NK-92 (cell line): ENCODE measurements around the gene DENND1A.
"Not testable (repeated sequence)": the region's sequence is repeated elsewhere in the genome, so short reads cannot be mapped to it uniquely, and the experiment has no call there.

Experiments
- DNase-seq: peaks from one replicate; lab custom pipeline; 2025; ENCODE audit not compliant: unreplicated experiment; lab: John Stamatoyannopoulos, UW

DENND1A gene

DNA sequence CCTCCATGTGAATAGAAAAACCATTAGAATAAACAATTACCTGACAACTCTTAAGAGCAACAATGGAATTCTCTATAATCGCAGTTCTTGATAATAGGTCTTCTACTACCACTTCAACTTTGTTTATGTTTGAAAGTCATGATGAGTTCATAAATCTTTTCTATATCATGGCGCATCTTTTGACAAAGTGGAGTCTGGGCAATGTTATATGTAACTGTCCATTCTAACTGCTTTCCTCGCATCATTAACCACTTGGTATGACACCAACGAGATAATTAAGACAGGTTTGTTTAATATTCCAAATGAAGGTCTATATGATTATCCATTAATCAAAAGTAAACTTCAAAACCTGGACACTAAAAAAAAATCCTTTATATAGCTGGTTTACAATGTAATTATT is 272.0 kb downstream of the DENND1A start:
- DNase-seq, result no peak

GRCh38 chr9:123657099-123657498 is 272.8 kb downstream of the DENND1A start:
- no peak for DNase-seq

- DNase-seq, result no peak
Observed at GRCh38 chr9:123656565-123656964, 273.4 kb downstream of the DENND1A start.

GRCh38 chr9:123655681-123656423 is 274.1 kb downstream of the DENND1A start:
- no peak for DNase-seq

DNA sequence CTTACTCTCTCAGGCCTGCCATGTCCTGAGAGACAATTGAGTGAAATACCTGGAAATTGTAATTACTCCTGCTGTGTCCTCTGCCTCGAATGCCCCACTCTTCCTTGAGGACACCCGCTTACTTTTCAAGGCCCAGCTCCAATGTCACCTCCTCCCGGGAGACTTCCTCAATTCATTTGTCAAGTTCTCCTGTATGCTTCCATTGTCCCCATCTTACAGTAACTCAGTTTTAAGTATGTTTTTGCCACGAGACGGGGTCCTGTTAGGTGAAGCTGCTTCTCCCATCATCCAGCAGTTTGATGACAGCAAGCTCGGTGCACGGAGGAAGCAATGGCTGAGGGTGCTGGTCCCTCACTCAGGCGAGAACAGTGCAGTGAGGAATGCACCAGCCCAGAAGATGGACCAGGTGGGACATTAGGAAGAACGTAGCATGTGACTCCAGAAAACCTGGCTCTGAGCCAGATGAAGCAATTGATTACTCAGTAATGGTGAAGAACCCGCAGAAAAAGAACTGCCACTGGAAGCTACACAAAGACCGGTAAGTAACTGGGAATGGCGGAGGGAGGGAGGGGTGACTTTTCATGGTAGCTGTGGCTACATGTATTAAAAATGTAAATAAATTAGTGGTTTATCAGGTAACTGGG is 274.8 kb downstream of the DENND1A start:
- DNase-seq, result no peak

GRCh38 chr9:123654218-123654993 is 275.5 kb downstream of the DENND1A start:
- DNase-seq, result no peak

DNA sequence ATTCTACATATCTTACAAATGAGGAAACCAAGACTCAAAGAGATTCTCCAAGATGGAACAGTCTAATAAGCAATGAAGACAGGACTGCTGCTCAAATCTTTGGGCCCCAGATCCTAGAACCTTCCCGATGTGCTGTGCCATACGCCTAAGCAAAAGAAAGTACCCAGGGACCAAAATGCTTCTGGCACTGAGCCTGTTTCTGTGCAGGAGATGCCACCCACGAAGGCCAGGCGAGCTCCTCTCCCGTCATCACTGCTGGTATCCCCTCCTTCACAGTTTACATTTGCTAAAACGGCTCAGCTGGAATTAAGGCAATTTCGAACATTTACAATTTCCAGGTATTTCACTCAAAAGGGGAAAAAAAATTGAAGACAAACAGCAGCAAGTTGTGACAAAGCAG is 277.5 kb downstream of the DENND1A start:
- DNase-seq, result no peak

- DNase-seq, result no peak
Observed at GRCh38 chr9:123651871-123652270, 278.1 kb downstream of the DENND1A start.

- DNase-seq, result no peak
Observed at GRCh38 chr9:123651273-123651672, 278.7 kb downstream of the DENND1A start.

DNA sequence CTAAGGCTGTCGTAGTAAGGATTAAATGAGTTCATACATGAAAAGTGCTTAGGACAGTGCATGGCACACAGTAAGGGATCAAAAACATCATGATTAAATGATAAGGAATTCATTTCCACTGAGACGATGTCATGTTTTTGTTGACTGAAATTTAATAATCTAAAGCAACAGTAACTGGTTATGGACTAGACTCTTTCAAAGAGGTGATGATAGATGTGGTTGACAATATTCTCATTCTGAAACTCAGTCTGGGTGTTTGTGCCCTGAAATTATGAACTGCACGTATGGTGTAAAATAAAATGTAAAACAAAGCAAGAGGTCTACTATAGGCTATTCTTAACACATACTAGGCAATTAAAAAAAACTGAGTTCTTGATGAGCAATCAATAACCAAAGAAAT is 280.0 kb downstream of the DENND1A start:
- DNase-seq, result no peak

DNA sequence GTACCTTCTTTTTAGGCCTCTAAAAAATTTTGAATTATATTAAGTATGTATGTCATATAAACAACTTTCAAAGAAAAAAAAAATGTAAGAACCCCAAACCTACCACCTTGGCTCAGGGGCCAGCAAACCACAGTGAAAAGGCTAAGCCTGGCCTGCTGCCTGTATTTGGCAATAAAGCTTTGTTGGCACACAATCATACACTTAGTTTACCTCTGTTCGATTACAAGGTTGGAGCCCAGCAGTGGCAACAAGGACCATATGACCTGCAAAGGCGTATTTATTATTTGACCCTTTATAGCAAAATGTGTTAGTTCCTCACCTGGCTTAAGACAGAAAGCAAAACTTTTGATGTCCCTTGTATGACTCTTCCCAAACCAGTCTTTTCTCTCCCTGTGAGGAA is 282.8 kb downstream of the DENND1A start:
- DNase-seq, result no peak

- no peak for DNase-seq
Observed at GRCh38 chr9:123645762-123646161, 284.2 kb downstream of the DENND1A start.

GRCh38 chr9:123645126-123645525 is 284.8 kb downstream of the DENND1A start:
- DNase-seq, result no peak

DNA sequence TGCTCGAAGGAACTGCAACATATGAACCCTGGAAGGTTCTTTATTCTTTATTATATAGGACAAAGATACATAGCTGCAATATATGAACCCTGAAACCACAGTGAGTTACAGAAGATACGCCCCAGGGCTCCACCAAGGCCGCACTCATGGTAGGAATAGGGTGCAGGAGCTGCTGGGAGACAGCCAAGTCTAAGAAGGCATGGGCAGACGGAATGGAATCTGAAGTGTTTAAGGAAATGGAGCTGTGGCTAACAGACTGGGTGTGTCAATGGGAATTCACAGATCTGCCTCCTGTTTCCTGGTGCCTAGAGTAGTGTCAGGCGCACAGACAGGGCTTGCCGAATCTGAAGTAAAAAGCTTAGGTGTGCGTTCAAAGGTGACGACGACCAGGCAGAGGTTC is 286.4 kb downstream of the DENND1A start:
- no peak for DNase-seq

DNA sequence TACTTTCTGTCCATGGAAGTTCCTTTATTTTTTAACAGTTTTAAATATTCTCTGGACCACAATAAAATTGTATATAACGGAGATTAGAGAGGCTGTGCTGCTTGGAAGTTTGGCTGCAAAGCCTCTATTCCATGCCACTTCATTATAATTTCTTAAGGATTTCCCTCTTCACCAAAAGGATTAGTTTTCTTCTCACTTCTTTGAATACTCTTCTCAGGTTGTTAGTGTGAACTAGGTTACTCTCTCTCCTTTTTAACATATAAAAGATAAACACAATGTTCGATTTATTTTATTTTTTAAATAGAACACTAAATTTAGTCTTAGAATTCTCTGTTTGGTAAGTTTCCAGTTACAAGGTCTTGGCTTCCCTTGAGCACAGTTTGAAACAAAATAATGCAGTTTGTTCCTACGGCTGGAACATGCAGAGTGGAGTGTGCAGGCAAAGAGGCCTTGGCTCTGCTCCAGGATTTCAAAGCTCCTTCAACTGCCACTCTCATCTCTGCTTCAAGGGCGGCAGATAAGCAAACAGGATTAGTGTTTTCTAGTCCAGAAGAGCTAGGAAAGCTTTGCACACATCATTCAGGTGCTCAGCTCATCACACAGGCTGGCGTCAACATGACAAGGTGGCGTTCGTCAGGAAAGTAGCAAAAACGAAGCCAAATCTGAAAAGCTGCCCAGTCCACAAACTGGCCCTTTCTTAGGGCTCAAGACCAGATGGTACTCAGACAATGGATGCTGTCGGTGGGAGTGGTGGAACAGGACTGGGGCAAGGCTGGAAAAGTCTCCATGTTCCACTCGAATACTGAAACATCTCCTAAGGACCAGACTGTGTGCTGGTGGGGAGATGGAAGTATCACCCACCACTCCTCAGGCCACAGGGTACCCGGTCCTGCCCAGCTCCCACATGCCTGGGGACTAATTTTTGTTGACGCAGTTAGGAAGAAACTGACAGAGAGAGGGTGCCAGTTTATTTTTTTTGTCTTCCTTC is 287.3 kb downstream of the DENND1A start:
- no peak for DNase-seq

- no peak for DNase-seq
Observed at GRCh38 chr9:123640792-123641222, 289.1 kb downstream of the DENND1A start.

GRCh38 chr9:123639743-123640142 is 290.2 kb downstream of the DENND1A start:
- no peak for DNase-seq

GRCh38 chr9:123637945-123638634 is 291.8 kb downstream of the DENND1A start:
- DNase-seq, result no peak

DNA sequence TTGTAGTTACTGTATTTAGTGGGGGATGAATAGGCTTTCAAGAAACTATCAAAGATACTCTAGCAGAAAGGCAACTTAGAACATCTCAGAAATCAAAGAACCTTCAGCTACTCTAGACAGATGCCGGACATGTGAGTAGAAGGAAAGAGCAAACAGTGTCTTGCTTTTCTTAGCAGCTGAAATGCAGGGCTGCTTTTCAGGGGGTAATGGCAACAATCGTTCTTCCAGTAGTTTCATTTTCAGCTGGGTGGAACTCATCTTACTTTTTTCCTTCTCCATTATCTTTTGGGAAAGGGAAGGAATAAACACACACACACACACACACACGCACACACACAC is 292.4 kb downstream of the DENND1A start:
- no peak for DNase-seq

GRCh38 chr9:123636805-123637204 is 293.1 kb downstream of the DENND1A start:
- DNase-seq, result not testable (repeated sequence)
